ENCODE data around the gene BABAM2.

GRCh38 chr2:27873091-27873490, 17.4 kb upstream of the BABAM2 start:
- no peak for TF ChIP-seq POLR2A (IDR thresholded peaks at IDR 0.05)
- TF ChIP-seq, protein P1, sequence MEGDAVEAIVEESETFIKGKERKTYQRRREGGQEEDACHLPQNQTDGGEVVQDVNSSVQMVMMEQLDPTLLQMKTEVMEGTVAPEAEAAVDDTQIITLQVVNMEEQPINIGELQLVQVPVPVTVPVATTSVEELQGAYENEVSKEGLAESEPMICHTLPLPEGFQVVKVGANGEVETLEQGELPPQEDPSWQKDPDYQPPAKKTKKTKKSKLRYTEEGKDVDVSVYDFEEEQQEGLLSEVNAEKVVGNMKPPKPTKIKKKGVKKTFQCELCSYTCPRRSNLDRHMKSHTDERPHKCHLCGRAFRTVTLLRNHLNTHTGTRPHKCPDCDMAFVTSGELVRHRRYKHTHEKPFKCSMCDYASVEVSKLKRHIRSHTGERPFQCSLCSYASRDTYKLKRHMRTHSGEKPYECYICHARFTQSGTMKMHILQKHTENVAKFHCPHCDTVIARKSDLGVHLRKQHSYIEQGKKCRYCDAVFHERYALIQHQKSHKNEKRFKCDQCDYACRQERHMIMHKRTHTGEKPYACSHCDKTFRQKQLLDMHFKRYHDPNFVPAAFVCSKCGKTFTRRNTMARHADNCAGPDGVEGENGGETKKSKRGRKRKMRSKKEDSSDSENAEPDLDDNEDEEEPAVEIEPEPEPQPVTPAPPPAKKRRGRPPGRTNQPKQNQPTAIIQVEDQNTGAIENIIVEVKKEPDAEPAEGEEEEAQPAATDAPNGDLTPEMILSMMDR (IDR thresholded peaks at IDR 0.05): no peak

Measured in Peyer's patch (tissue), 4 donors.